LNCaP clone FGC (cell line): ENCODE measurements around the gene OR5K4.
"Not testable (repeated sequence)": the region's sequence is repeated elsewhere in the genome, so short reads cannot be mapped to it uniquely, and the experiment has no call there.

Source experiments
- DNase-seq: peaks from one replicate; pipeline ENCODE4 v3.0.0-alpha.2; 2011; ENCODE audit warnings: low read depth
- H3K4me3 ChIP-seq: 2 replicates; pipeline ENCODE4 v1.5.1; 2011; ENCODE audit warnings: mild to moderate bottlenecking, low read depth, low read length, control low read depth
- CTCF ChIP-seq: IDR thresholded peaks from 2 replicates; pipeline ENCODE4 v1.5.1; 2012; ENCODE audit warnings: mild to moderate bottlenecking; ENCODE audit not compliant: control insufficient read depth, insufficient read depth; ENCODE audit errors: extremely low read depth

Gene OR5K4

DNA sequence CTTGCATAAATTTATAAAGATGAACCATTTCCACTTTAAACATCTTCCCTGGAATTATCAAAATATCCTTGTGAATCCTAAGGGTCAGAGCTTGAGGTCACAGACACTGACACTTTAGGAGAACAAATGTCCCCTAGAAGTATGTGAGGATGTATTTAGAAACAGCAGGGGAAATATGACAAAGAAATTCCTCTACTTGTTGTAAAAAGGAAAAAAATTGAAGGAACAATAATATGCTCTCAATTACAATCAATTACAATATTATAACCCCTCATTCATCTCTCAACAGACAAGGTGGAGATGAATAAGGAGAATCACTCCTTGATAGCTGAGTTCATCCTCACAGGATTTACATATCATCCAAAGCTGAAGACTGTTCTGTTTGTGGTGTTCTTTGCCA, 36.7 kb downstream of the OR5K4 start, which contains the start of gene OR5K3:
Gene OR5K3 (plus strand): TSS at position 301 of the 400 bp plus-strand sequence. CDS start 0 bp downstream, at position 301.
- TF ChIP-seq CTCF: no peak
- DNase-seq: no peak

DNA sequence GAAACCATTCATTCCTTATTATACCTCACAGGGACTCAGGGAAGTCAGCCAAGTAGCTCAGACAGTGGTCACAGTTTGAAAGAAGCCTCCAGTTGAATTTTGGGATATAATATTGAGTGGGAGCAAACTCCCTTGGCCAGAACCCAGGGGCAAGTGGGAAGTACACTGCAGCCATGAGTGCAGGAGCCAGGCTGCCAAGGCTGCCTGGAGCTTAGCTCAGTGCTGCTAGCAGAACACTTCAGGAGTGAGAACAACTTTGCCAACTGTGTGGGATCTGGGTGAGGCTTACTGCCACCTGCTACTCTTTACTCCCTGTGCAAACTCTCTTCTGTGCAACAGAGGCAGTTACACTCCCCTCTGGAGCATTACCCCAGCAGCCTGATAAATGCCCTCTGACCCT, 41.4 kb downstream of the OR5K4 start:
- no peak for DNase-seq
- TF ChIP-seq CTCF: no peak
- no peak overlapping the region for H3K4me3 ChIP-seq

More for the DNA sequence above, 36.7 kb downstream of the OR5K4 start, which contains the start of gene OR5K3:
- no peak within 1 kb of the TSS for H3K4me3 ChIP-seq

DNA sequence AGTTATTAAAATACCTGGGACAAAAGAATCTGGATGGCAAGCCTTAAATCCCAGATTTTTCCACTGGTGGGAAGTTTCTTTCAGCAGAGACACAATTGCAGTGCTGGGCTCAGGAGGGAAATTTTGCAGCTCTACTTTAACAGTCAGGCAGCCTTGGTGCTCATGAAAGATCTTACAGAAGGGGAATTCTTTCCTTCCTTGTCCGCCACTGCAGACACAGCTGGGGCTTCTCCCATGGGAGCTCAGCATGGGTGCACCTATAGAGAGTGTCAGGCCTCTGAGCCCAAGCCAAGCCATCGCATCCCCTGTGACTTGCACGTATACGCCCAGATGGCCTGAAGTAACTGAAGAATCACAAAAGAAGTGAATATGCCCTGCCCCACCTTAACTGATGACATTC, 42.8 kb downstream of the OR5K4 start:
- not testable (repeated sequence) for DNase-seq, H3K4me3 ChIP-seq

- no peak overlapping the region for H3K4me3 ChIP-seq
- TF ChIP-seq CTCF: no peak
- no peak for DNase-seq
Observed at GRCh38 chr3:98398513-98398912, 44.9 kb downstream of the OR5K4 start.

- no peak for TF ChIP-seq CTCF
- no peak for DNase-seq
Observed at GRCh38 chr3:98402507-98402906, 48.9 kb downstream of the OR5K4 start.

DNA sequence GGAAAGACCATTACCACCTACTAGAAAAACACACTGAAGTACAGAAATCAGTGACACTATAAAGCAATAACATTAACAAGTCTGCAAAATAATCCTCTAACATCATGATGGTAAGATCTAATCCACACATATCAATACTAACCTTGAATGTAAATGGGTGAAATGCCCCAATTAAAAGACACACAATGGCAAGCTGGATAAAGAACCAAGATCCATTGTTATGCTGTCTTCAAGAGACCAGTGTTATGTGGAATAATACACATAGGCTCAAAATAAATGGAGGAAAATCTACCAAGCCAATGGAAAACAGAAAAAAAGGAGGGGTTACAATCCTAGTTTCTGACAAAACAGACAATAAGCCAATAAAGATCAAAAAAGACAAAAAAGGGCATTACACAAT, 50.4 kb downstream of the OR5K4 start:
- TF ChIP-seq CTCF: no peak
- no peak for DNase-seq
- no peak overlapping the region for H3K4me3 ChIP-seq

More at GRCh38 chr3:98402507-98402906, 48.9 kb downstream of the OR5K4 start:
- H3K4me3 ChIP-seq: no peak overlapping the region
